ENCODE data around the gene SYT14.

DNA sequence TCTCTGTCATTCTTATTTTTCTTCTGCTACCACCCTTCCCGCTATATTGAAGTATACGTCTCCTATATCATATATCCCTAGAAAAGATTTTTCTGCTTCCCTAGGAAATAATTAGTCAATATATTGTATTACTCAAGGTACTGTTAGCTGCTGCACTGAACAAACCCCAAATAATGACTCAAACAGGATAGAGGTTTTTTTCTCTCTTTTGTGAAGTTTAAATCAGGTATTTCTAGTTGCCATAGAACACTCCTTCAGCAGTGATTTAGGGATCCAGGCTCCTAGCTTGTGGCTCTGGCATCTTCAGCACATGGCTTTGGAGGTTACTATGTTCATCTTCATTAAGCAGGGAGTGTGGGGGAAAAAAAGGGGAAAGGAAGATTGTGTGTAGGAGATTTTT lies 18.1 kb downstream of the SYT14 start:
- TF ChIP-seq BHLHE40 (IDR thresholded peaks at IDR 0.05; ENCODE audit: borderline replicate concordance), result no peak
- TF ChIP-seq ARNT (IDR thresholded peaks at IDR 0.05), result no peak
- TF ChIP-seq SUZ12 (IDR thresholded peaks at IDR 0.05), result no peak
- TF ChIP-seq FOXM1 (IDR thresholded peaks at IDR 0.05; ENCODE audit: borderline replicate concordance), result no peak
- TF ChIP-seq FOXA1 (IDR thresholded peaks at IDR 0.05), result no peak
- no peak for TF ChIP-seq ELF4 (IDR thresholded peaks at IDR 0.05)
- TF ChIP-seq LEF1 (IDR thresholded peaks at IDR 0.05; ENCODE audit: borderline replicate concordance), result no peak
- TF ChIP-seq SP1 (IDR thresholded peaks at IDR 0.05), result no peak
- no peak for TF ChIP-seq ZNF384 (IDR thresholded peaks at IDR 0.05)
- no peak for TF ChIP-seq HDGF (IDR thresholded peaks at IDR 0.05; ENCODE audit: borderline replicate concordance)
- TF ChIP-seq FOXK2 (IDR thresholded peaks at IDR 0.05), result no peak

Data from HEK293T (cell line).